ENCODE measurements around the gene TCF7L2.
"Not testable (repeated sequence)": the region's sequence is repeated elsewhere in the genome, so short reads cannot be mapped to it uniquely, and the experiment has no call there.

The TCF7L2 gene

GRCh38 chr10:113103131-113103840 is 153.2 kb downstream of the TCF7L2 start:
- no peak for DNase-seq

- no peak for DNase-seq
Measured at GRCh38 chr10:113104047-113104446, 154.0 kb downstream of the TCF7L2 start.

GRCh38 chr10:113108194-113108835 is 158.3 kb downstream of the TCF7L2 start:
- no peak for DNase-seq

GRCh38 chr10:113108948-113109347 is 158.9 kb downstream of the TCF7L2 start:
- DNase-seq = no peak

- DNase-seq = not testable (repeated sequence)
Measured at GRCh38 chr10:113109482-113109881, 159.4 kb downstream of the TCF7L2 start.

- no peak for DNase-seq
Measured at GRCh38 chr10:113111260-113111659, 161.2 kb downstream of the TCF7L2 start.

- no peak for DNase-seq
Measured at GRCh38 chr10:113111900-113112853, 162.1 kb downstream of the TCF7L2 start.

- no peak for DNase-seq
Measured at GRCh38 chr10:113113241-113113640, 163.2 kb downstream of the TCF7L2 start.

- no peak for DNase-seq
Measured at GRCh38 chr10:113113918-113114317, 163.9 kb downstream of the TCF7L2 start.

- DNase-seq = no peak
Measured at GRCh38 chr10:113115556-113115955, 165.5 kb downstream of the TCF7L2 start.

- no peak for DNase-seq
Measured at GRCh38 chr10:113118882-113119281, 168.8 kb downstream of the TCF7L2 start.

GRCh38 chr10:113119801-113120200 is 169.8 kb downstream of the TCF7L2 start:
- DNase-seq = no peak

- no peak for DNase-seq
Measured at GRCh38 chr10:113121153-113121552, 171.1 kb downstream of the TCF7L2 start.

- DNase-seq = no peak
Measured at GRCh38 chr10:113122947-113123346, 172.9 kb downstream of the TCF7L2 start.

GRCh38 chr10:113124724-113125123 is 174.7 kb downstream of the TCF7L2 start:
- DNase-seq = no peak

- no peak for DNase-seq
Measured at GRCh38 chr10:113125612-113126011, 175.6 kb downstream of the TCF7L2 start.

GRCh38 chr10:113126229-113127201 is 176.5 kb downstream of the TCF7L2 start:
- no peak for DNase-seq

- DNase-seq = no peak
Measured at GRCh38 chr10:113127261-113127900, 177.3 kb downstream of the TCF7L2 start.

- no peak for DNase-seq
Measured at GRCh38 chr10:113127901-113128283, 177.8 kb downstream of the TCF7L2 start.

- DNase-seq = no peak
Measured at GRCh38 chr10:113128450-113129070, 178.5 kb downstream of the TCF7L2 start.

- DNase-seq = no peak
Measured at GRCh38 chr10:113129117-113129516, 179.1 kb downstream of the TCF7L2 start.
